HepG2 (cell line): ENCODE measurements around the gene HNRNPR. TPM values are rescaled to one million over a fixed set of nuclear protein-coding genes. Genes with fewer than 3 reads are reported as not detected.
A peak's percentile ranks its signal among the peaks of the same experiment; 100 is the strongest.

Source experiments
- ATAC-seq: fragments of 200-7000 bp; cut with Tn5 transposase; 3 replicates; pipeline ENCODE4 v1.9.1; 2020; ENCODE audit warnings: mild to moderate bottlenecking, moderate library complexity
- BruUV-seq: library from RNA; stranded (reverse); fragments of 400-500 nt; replicated peaks from 2 replicates; lab custom pipeline; 2021; lab: Mats Ljungman, UMichigan
- CTCF ChIA-PET: fragments of 300-600 bp; formaldehyde crosslinking; extraction: SDS; loops from one replicate; lab custom pipeline; 2021; ENCODE audit warnings: low total read pairs, inconsistent platforms, low intra/inter-chr PET ratio; lab: Yijun Ruan, JAX
- POLR2A ChIA-PET: fragments of 350-600 bp; sonication (Branson Sonifier 250); formaldehyde crosslinking; loops from one replicate; lab custom pipeline; 2020; ENCODE audit warnings: antibody characterized with exemption, inconsistent platforms; lab: Yijun Ruan, JAX
- DNase-seq: peaks from one replicate; pipeline ENCODE4 v3.0.0-alpha.2; 2015; ENCODE audit warnings: low spot score
- FAIRE-seq: peaks from 3 replicates; lab custom pipeline; 2011; peaks lifted over from hg19 to GRCh38; lab: Jason Lieb, UNC
- H2AFZ ChIP-seq: one replicate; pipeline ENCODE4 v1.6.1; 2011; ENCODE audit warnings: low read length, inconsistent platforms
- H3K27ac ChIP-seq: fragments of 300-600 bp; 3 replicates; pipeline ENCODE4 v1.8.0; 2011; ENCODE audit warnings: mixed run types, mild to moderate bottlenecking, mixed read lengths, low read length, inconsistent platforms; ENCODE audit not compliant: insufficient read depth; ENCODE audit errors: extremely low read length
- H3K27me3 ChIP-seq, 2 experiments: fragments of 200-600 bp in 1 of 2; 2 replicates in 1 of 2; 3 replicates in 1 of 2; pipeline versions ENCODE4 v1.6.0 to v1.8.0; 2011; ENCODE audit warnings: low read length in 2 of 2, mild to moderate bottlenecking in 2 of 2, moderate library complexity in 2 of 2, inconsistent platforms in 1 of 2; ENCODE audit not compliant: insufficient read depth in 2 of 2, control insufficient read depth in 1 of 2
- H3K36me3 ChIP-seq, 2 experiments: fragments of 200-600 bp in 1 of 2; replicated peaks in 1 of 2; 2 replicates in 1 of 2; 3 replicates in 1 of 2; pipeline versions ENCODE4 v1.5.1 to v1.8.0; 2011; ENCODE audit warnings: low read length in 2 of 2, inconsistent platforms in 1 of 2; ENCODE audit not compliant: insufficient read depth in 2 of 2, control insufficient read depth in 1 of 2
- H3K4me1 ChIP-seq: 2 replicates; pipeline ENCODE4 v1.5.1; 2012; ENCODE audit warnings: low read length, inconsistent platforms; ENCODE audit not compliant: insufficient read depth
- H3K4me2 ChIP-seq: 2 replicates; pipeline ENCODE4 v1.6.0; 2011; ENCODE audit warnings: low read depth, low read length, inconsistent platforms
- H3K4me3 ChIP-seq, 3 experiments: fragments of 200-600 bp in 1 of 3; sonication (generic), shearing (Covaris generic) in 1 of 3; replicated peaks in 1 of 3; 2 replicates each; pipeline ENCODE4 v1.5.1; 2011 to 2016; ENCODE audit warnings: low read length in 3 of 3, inconsistent platforms in 2 of 3, low read depth in 2 of 3, mild to moderate bottlenecking in 2 of 3, control low read depth in 1 of 3, mixed read lengths in 1 of 3; ENCODE audit not compliant: insufficient read depth in 1 of 3
- H3K79me2 ChIP-seq: one replicate; pipeline ENCODE4 v1.6.1; 2011; ENCODE audit warnings: low read length, inconsistent platforms; ENCODE audit not compliant: insufficient read depth
- H3K9ac ChIP-seq: 2 replicates; pipeline ENCODE4 v1.6.0; 2011; ENCODE audit warnings: mild to moderate bottlenecking, low read depth, low read length, inconsistent platforms; ENCODE audit not compliant: insufficient read depth
- H3K9me3 ChIP-seq: 2 replicates; pipeline ENCODE4 v1.5.1; 2012; ENCODE audit warnings: mild to moderate bottlenecking, low read length
- H4K20me1 ChIP-seq: 2 replicates; pipeline ENCODE4 v1.6.0; 2011; ENCODE audit warnings: inconsistent platforms, mild to moderate bottlenecking, low read length, moderate library complexity; ENCODE audit not compliant: insufficient read depth
- POGZ ChIP-seq: sonication (generic); formaldehyde crosslinking; IDR thresholded peaks from 2 replicates; pipeline ENCODE4 v1.4.0; 2020; ENCODE audit warnings: mild to moderate bottlenecking, missing genetic modification reagents
- SMYD3 ChIP-seq: sonication (generic); formaldehyde crosslinking; IDR thresholded peaks from 2 replicates; pipeline ENCODE4 v1.8.1; 2023; ENCODE audit warnings: mild to moderate bottlenecking, missing genetic modification reagents
- WIZ ChIP-seq: sonication (generic); formaldehyde crosslinking; IDR thresholded peaks from 2 replicates; pipeline ENCODE4 v1.5.1; 2020; ENCODE audit warnings: mild to moderate bottlenecking, missing genetic modification reagents
- ZFP82 ChIP-seq: sonication (generic); formaldehyde crosslinking; IDR thresholded peaks from 2 replicates; pipeline ENCODE4 v1.5.1; 2020; ENCODE audit warnings: mild to moderate bottlenecking, missing genetic modification reagents, borderline replicate concordance
- ZNF207 ChIP-seq: fragments of 450-650 bp; IDR thresholded peaks from 2 replicates; pipeline ENCODE4 v1.6.1; 2016; ENCODE audit warnings: antibody characterized with exemption, borderline replicate concordance
- ZNF3 ChIP-seq: IDR thresholded peaks from 2 replicates; pipeline ENCODE4 v1.7.0; 2017; ENCODE audit warnings: inconsistent platforms
- ZNF350 ChIP-seq: sonication (generic); formaldehyde crosslinking; IDR thresholded peaks from 2 replicates; pipeline ENCODE4 v1.4.0; 2020; ENCODE audit warnings: mild to moderate bottlenecking, low read depth, missing genetic modification reagents, borderline replicate concordance
- ZNF496 ChIP-seq: sonication (generic); formaldehyde crosslinking; IDR thresholded peaks from 2 replicates; pipeline ENCODE4 v1.8.1; 2023; ENCODE audit warnings: mild to moderate bottlenecking, moderate library complexity, missing genetic modification reagents; ENCODE audit not compliant: insufficient replicate concordance
- ZNF564 ChIP-seq: sonication (generic); formaldehyde crosslinking; IDR thresholded peaks from 2 replicates; pipeline ENCODE4 v1.8.1; 2023; ENCODE audit warnings: mild to moderate bottlenecking, missing genetic modification reagents
- WGBS: methylation state at CpG from one replicate; pipeline ENCODE4 v1.1.6; 2017; ENCODE audit warnings: low lambda C conversion rate; 5-methylcytosine and 5-hydroxymethylcytosine counted together
- in situ Hi-C: cut with HindIII; loops from 2 replicates; pipeline ENCODE4 v1.10.0; 2017; ENCODE audit warnings: low pct_unique_long_range_greater_than_20kb; ENCODE audit not compliant: extremely low pct_ligation_motif_present
- intact Hi-C: fragments of 100-400 bp; cut with micrococcal nuclease; formaldehyde crosslinking; loops from one replicate; pipeline ENCODE4 v1.10.0; 2022; ENCODE audit not compliant: unreplicated experiment
- polyA plus RNA-seq, 8 experiments: library from polyadenylated mRNA; depleted of rRNA in 3 of 8; stranded (reverse) in 7 of 8; unstranded in 1 of 8; fragments of >200 nt; fragmentation: Illumina TruSeq in 4 of 8; extraction: Trizol in 4 of 8; gene quantifications; 2 replicates each; pipeline versions ENCODE4 v1.2.1 to v1.2.3, GENCODE V29; 2011 to 2016; ENCODE audit warnings: low read depth in 4 of 8, missing spikeins in 1 of 8, mixed read lengths in 1 of 8; ENCODE audit not compliant: insufficient read depth in 1 of 8
- total RNA-seq, 5 experiments: library from RNA; depleted of rRNA; stranded (reverse); fragments of >200 nt; fragmentation: Illumina TruSeq; extraction: Trizol; gene quantifications; 2 replicates each; pipeline ENCODE4 v1.2.3, GENCODE V29; 2016; ENCODE audit warnings: low read depth in 1 of 5
- TF ChIP-seq, protein P1 (sequence below): sonication (generic); formaldehyde crosslinking; IDR thresholded peaks from 2 replicates; pipeline ENCODE4 v1.4.0; 2020; ENCODE audit warnings: missing genetic modification reagents
- TF ChIP-seq, protein P2 (sequence below): sonication (generic); formaldehyde crosslinking; IDR thresholded peaks from 2 replicates; pipeline ENCODE4 v1.4.0; 2020; ENCODE audit warnings: mild to moderate bottlenecking, missing genetic modification reagents
- TF ChIP-seq, protein P3 (sequence below): sonication (generic); formaldehyde crosslinking; IDR thresholded peaks from 2 replicates; pipeline ENCODE4 v1.4.0; 2020; ENCODE audit warnings: mild to moderate bottlenecking, low read depth, missing genetic modification reagents

The HNRNPR gene
- total and polyA plus RNA-seq, 2 of the 13 experiments (the other 11 are each of a cell fraction or from before 2014, with no cell fraction given), result 133 to 216 TPM

DNA sequence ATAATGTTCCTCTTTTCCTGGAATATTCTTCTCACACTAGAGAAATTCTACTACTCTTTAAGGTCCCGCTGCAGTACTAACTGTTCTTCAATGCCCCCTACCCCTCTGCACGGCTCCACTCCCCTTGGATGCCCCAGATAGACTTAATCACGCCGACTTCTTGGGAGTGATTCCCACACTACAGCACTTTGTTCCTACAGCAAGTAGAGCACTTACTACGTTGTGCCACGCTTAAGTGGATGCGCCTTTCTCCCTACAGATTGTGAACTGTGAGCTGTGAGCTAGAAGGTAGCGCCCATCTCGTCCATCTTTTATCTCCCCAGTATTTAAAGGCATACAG is 23.3 kb upstream of the HNRNPR start:
- Histone ChIP-seq H4K20me1 (no peaks in the 10 kb centered on the region), H3K4me1 (peaks cover 34% of the 10 kb centered on the region), H3K4me2 (peak overlapping the region; percentile 84), H3K4me3 (peak overlapping the region; percentile 72 to 99 (median 79))
- CTCF ChIA-PET, result no interaction called here
- BruUV-seq, result no TSS peak
- DNase-seq, result peak; percentile 19
- TF ChIP-seq SMYD3 (CRISPR knock-in tag) (0 out of 2 replicates have a peak, but pooled peaks have one; percentile 40), ZNF350 (no peak), ZNF3 (CRISPR knock-in tag) (peak; percentile 26; the same call in 1 of the 2 replicates), POGZ (no peak; the same call in 1 of the 2 replicates), ZFP82 (0 out of 2 replicates have a peak, but pooled peaks have one; percentile 18)
- TF ChIP-seq, all 625 proteins: peak for 3
- no peaks in the 10 kb centered on the region for H3K9me3 ChIP-seq
- H2AFZ ChIP-seq, result no peak overlapping the region
- peaks cover 30% of the 10 kb centered on the region for H3K79me2 ChIP-seq
- H3K9ac ChIP-seq, result peak overlapping the region; percentile 96
- FAIRE-seq, result peak; percentile 56
- 6% methylated on average over 9 of the region's 9 CpGs for WGBS
- in situ Hi-C loops (no loop called here), intact Hi-C loops (loop anchor here (10.0 kb wide), 2 partner anchors 167 to 1017 kb away; partner anchors contain the start of gene E2F2)
- H3K27ac ChIP-seq, result peak overlapping the region; percentile 74
- POLR2A ChIA-PET, result interaction anchor here (1.2 to 3.5 kb wide), 7 partner anchors 10 to 130 kb away, joined by 3 to 130 read pairs (median 8); partner anchors contain the start of genes HNRNPR and TCEA3
- no peak for ATAC-seq
- no peaks in the 10 kb centered on the region; a peak in 1 of 5 replicates for H3K27me3 ChIP-seq
- H3K36me3 ChIP-seq, result peaks cover 7% of the 10 kb centered on the region in 2 experiments

DNA sequence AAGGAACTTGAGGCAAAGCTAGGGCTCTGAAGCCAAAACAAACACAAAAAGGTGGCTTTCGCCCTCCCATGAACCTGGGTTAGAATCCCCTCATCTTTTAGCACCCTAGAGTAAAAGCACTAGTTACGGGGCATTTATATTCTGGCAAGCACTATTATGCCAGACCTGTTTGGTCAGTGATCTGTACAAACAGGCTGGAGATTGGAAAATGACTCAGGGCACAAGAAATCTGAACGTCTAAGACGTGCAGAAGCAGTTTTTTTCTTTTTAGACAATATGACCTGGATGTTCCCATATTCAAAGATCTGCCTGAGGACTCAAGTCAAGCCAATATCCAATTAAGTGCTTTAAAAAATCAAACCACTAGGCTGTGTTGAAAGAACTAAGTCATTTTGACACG is 22.5 kb upstream of the HNRNPR start:
- DNase-seq, result no peak
- H3K4me2 ChIP-seq, result peak overlapping the region; percentile 84
- no TSS peak for BruUV-seq
- no peak for ATAC-seq
- no peaks in the 10 kb centered on the region for H3K9me3 ChIP-seq
- H3K79me2 ChIP-seq, result peaks cover 30% of the 10 kb centered on the region
- no peaks in the 10 kb centered on the region; a peak in 1 of 5 replicates for H3K27me3 ChIP-seq
- CTCF ChIA-PET, result no interaction called here
- H4K20me1 ChIP-seq, result no peaks in the 10 kb centered on the region
- peak overlapping the region; percentile 33; the same call in 1 of the 2 replicates for H3K9ac ChIP-seq
- in situ Hi-C loops, result no loop called here
- intact Hi-C loops, result loop anchor here (10.0 kb wide), 2 partner anchors 168 to 1018 kb away; partner anchors contain the start of gene E2F2
- peak; percentile 30 for FAIRE-seq
- peak overlapping the region in 1 of 3 experiments; percentile 99; a peak in 2 of 6 replicates for H3K4me3 ChIP-seq
- no peak overlapping the region for H2AFZ ChIP-seq
- H3K36me3 ChIP-seq, result peaks cover 13 to 15% of the 10 kb centered on the region in 2 experiments
- peaks cover 34% of the 10 kb centered on the region for H3K4me1 ChIP-seq
- no peak overlapping the region for H3K27ac ChIP-seq
- 55% methylated on average over 5 of the region's 5 CpGs for WGBS
- POLR2A ChIA-PET, result interaction anchor here (1.0 to 3.5 kb wide), 2 partner anchors 21 to 22 kb away, joined by 7 to 130 read pairs; partner anchors contain the start of gene HNRNPR
- TF ChIP-seq ZNF207 (no peak), ZNF496 (no peak), WIZ (no peak), ZNF564 (CRISPR knock-in tag) (no peak)
- TF ChIP-seq, protein P1, sequence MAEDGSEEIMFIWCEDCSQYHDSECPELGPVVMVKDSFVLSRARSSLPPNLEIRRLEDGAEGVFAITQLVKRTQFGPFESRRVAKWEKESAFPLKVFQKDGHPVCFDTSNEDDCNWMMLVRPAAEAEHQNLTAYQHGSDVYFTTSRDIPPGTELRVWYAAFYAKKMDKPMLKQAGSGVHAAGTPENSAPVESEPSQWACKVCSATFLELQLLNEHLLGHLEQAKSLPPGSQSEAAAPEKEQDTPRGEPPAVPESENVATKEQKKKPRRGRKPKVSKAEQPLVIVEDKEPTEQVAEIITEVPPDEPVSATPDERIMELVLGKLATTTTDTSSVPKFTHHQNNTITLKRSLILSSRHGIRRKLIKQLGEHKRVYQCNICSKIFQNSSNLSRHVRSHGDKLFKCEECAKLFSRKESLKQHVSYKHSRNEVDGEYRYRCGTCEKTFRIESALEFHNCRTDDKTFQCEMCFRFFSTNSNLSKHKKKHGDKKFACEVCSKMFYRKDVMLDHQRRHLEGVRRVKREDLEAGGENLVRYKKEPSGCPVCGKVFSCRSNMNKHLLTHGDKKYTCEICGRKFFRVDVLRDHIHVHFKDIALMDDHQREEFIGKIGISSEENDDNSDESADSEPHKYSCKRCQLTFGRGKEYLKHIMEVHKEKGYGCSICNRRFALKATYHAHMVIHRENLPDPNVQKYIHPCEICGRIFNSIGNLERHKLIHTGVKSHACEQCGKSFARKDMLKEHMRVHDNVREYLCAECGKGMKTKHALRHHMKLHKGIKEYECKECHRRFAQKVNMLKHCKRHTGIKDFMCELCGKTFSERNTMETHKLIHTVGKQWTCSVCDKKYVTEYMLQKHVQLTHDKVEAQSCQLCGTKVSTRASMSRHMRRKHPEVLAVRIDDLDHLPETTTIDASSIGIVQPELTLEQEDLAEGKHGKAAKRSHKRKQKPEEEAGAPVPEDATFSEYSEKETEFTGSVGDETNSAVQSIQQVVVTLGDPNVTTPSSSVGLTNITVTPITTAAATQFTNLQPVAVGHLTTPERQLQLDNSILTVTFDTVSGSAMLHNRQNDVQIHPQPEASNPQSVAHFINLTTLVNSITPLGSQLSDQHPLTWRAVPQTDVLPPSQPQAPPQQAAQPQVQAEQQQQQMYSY (CRISPR knock-in tag), result no peak
- TF ChIP-seq, protein P2, sequence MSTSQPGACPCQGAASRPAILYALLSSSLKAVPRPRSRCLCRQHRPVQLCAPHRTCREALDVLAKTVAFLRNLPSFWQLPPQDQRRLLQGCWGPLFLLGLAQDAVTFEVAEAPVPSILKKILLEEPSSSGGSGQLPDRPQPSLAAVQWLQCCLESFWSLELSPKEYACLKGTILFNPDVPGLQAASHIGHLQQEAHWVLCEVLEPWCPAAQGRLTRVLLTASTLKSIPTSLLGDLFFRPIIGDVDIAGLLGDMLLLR (CRISPR knock-in tag), result no peak
- TF ChIP-seq, protein P3, sequence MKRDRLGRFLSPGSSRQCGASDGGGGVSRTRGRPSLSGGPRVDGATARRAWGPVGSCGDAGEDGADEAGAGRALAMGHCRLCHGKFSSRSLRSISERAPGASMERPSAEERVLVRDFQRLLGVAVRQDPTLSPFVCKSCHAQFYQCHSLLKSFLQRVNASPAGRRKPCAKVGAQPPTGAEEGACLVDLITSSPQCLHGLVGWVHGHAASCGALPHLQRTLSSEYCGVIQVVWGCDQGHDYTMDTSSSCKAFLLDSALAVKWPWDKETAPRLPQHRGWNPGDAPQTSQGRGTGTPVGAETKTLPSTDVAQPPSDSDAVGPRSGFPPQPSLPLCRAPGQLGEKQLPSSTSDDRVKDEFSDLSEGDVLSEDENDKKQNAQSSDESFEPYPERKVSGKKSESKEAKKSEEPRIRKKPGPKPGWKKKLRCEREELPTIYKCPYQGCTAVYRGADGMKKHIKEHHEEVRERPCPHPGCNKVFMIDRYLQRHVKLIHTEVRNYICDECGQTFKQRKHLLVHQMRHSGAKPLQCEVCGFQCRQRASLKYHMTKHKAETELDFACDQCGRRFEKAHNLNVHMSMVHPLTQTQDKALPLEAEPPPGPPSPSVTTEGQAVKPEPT (CRISPR knock-in tag), result no peak
